ENCODE measurements around the gene NOP9. TPM values are rescaled to one million over a fixed set of nuclear protein-coding genes. Genes with fewer than 3 reads are reported as not detected.

Gene NOP9
- total and polyA plus RNA-seq, 2 experiments from 2014 or later: 2.5 to 23.7 TPM

- peaks cover 17% of the 10 kb centered on the region for H3K4me1 ChIP-seq (ENCODE audit: insufficient read depth)
- 45 to 51% methylated on average over 5 of the region's 5 CpGs for WGBS, 2 experiments (ENCODE audit: low coverage in 1 of 2, low lambda C conversion rate in 2 of 2, missing lambda C conversion rate in 2 of 2)
- no peak for TF ChIP-seq EZH2phosphoT487 (IDR thresholded peaks at IDR 0.05; ENCODE audit: insufficient read depth, low read depth)
- no peak for TF ChIP-seq EZH2 (IDR thresholded peaks at IDR 0.05; ENCODE audit: insufficient read depth, poor library complexity, severe bottlenecking)
- peak; percentile 38 for DNase-seq
- H3F3A ChIP-seq (ENCODE audit: insufficient read depth): peaks cover 23% of the 10 kb centered on the region; the same call in 1 of the 2 replicates
- no peaks in the 10 kb centered on the region for H4K20me1 ChIP-seq (ENCODE audit: insufficient read depth)
- H3K27ac ChIP-seq: no peak overlapping the region
- H3K9me3 ChIP-seq (ENCODE audit: low read depth): no peaks in the 10 kb centered on the region
- peaks cover 26% of the 10 kb centered on the region for H3K79me2 ChIP-seq (ENCODE audit: insufficient read depth)
- H3K4me2 ChIP-seq (ENCODE audit: unreplicated experiment): no peak overlapping the region
- H2AFZ ChIP-seq: no peak overlapping the region
- peaks cover 6% of the 10 kb centered on the region; the same call in 1 of the 2 replicates for H3K36me3 ChIP-seq (ENCODE audit: low read depth)
- H3K4me3 ChIP-seq: no peak overlapping the region
- no peaks in the 10 kb centered on the region for H3K9me2 ChIP-seq (ENCODE audit: insufficient read depth)
- H3K9ac ChIP-seq: no peak overlapping the region
- H3K27me3 ChIP-seq (replicated peaks; ENCODE audit: insufficient read depth): no peaks in the 10 kb centered on the region
- in situ Hi-C loops (cut with MboI): loop anchor here (10.0 kb wide), 1 partner anchor 53 kb away; the partner anchor contains the start of gene TINF2
Observed at GRCh38 chr14:24297190-24297964, 2.3 kb upstream of the NOP9 start.

GRCh38 chr14:24298892-24299254 is 777 bp upstream of the NOP9 start:
- peak overlapping the region; percentile 95 for H3K4me3 ChIP-seq
- TF ChIP-seq EZH2 (IDR thresholded peaks at IDR 0.05; ENCODE audit: insufficient read depth, poor library complexity, severe bottlenecking) (no peak), EZH2phosphoT487 (IDR thresholded peaks at IDR 0.05; ENCODE audit: insufficient read depth, low read depth) (no peak)
- H3K9me3 ChIP-seq (ENCODE audit: low read depth): no peaks in the 10 kb centered on the region
- H3F3A ChIP-seq (ENCODE audit: insufficient read depth): peaks cover 23% of the 10 kb centered on the region; the same call in 1 of the 2 replicates
- peaks cover 26% of the 10 kb centered on the region for H3K79me2 ChIP-seq (ENCODE audit: insufficient read depth)
- DNase-seq: peak; percentile 94
- no peaks in the 10 kb centered on the region for H3K27me3 ChIP-seq (replicated peaks; ENCODE audit: insufficient read depth)
- 35 to 37% methylated on average over 7 of the region's 7 CpGs for WGBS, 2 experiments (ENCODE audit: low coverage in 1 of 2, low lambda C conversion rate in 2 of 2, missing lambda C conversion rate in 2 of 2)
- H3K36me3 ChIP-seq (ENCODE audit: low read depth): peaks cover 17% of the 10 kb centered on the region; the same call in 1 of the 2 replicates
- no peaks in the 10 kb centered on the region for H3K9me2 ChIP-seq (ENCODE audit: insufficient read depth)
- in situ Hi-C loops (cut with MboI): loop anchor here (10.0 kb wide), 1 partner anchor 54 kb away; the partner anchor contains the start of gene TINF2
- peak overlapping the region; percentile 94 for H3K4me2 ChIP-seq (ENCODE audit: unreplicated experiment)
- peaks cover 17% of the 10 kb centered on the region for H3K4me1 ChIP-seq (ENCODE audit: insufficient read depth)
- H3K27ac ChIP-seq: peak overlapping the region; percentile 86
- H3K9ac ChIP-seq: peak overlapping the region; percentile 95
- H2AFZ ChIP-seq: peak overlapping the region; percentile 97
- no peaks in the 10 kb centered on the region for H4K20me1 ChIP-seq (ENCODE audit: insufficient read depth)

DNA sequence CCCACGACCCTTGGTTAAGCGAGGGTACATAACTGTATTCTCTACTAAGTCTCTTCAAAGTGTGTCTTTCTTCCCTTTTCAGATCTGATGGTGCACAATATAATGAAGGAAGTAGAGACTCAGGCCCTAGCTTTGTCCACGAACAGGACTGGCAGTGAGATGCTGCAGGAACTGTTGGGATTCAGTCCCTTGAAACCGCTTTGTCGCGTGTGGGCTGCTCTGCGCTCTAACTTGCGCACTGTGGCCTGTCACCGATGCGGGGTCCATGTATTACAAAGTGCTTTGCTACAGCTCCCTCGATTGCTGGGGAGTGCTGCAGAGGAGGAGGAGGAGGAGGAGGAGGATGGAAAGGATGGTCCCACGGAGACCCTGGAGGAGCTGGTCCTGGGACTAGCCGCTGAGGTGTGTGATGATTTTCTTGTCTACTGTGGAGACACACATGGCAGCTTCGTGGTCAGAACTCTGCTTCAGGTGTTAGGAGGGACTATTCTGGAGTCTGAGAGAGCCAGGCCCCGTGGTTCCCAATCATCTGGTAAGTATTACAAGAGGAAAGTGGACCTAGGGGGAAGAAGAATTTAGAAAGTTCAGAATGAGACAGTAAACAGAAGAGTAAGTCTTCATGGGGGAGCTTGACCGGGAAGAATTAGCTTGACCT is 803 bp downstream of the NOP9 start:
- Histone ChIP-seq H3K9ac (peak overlapping the region; percentile 95), H2AFZ (peak overlapping the region; percentile 97), H3K36me3 (ENCODE audit: low read depth) (peaks cover 16% of the 10 kb centered on the region; the same call in 1 of the 2 replicates), H3K4me1 (ENCODE audit: insufficient read depth) (peaks cover 17% of the 10 kb centered on the region), H3K9me2 (ENCODE audit: insufficient read depth) (no peaks in the 10 kb centered on the region), H3K4me3 (peak overlapping the region; percentile 95), H3K4me2 (ENCODE audit: unreplicated experiment) (peak overlapping the region; percentile 94), H3K27me3 (replicated peaks; ENCODE audit: insufficient read depth) (no peaks in the 10 kb centered on the region), H3K79me2 (ENCODE audit: insufficient read depth) (peaks cover 26% of the 10 kb centered on the region), H3K9me3 (ENCODE audit: low read depth) (no peaks in the 10 kb centered on the region), H3F3A (ENCODE audit: insufficient read depth) (peaks cover 23% of the 10 kb centered on the region; the same call in 1 of the 2 replicates), H3K27ac (peak overlapping the region; percentile 86), H4K20me1 (ENCODE audit: insufficient read depth) (no peaks in the 10 kb centered on the region)
- WGBS, 2 experiments (ENCODE audit: low coverage in 1 of 2, low lambda C conversion rate in 2 of 2, missing lambda C conversion rate in 2 of 2): 28 to 29% methylated on average over 16 of the region's 16 CpGs
- TF ChIP-seq EZH2phosphoT487 (IDR thresholded peaks at IDR 0.05; ENCODE audit: insufficient read depth, low read depth) (no peak), EZH2 (IDR thresholded peaks at IDR 0.05; ENCODE audit: insufficient read depth, poor library complexity, severe bottlenecking) (no peak)
- peak; percentile 11 for DNase-seq
- in situ Hi-C loops (cut with MboI): no loop called here

GRCh38 chr14:24304019-24304387 is 4.4 kb downstream of the NOP9 start:
- Histone ChIP-seq H3K79me2 (ENCODE audit: insufficient read depth) (peaks cover 26% of the 10 kb centered on the region), H3K27me3 (replicated peaks; ENCODE audit: insufficient read depth) (no peaks in the 10 kb centered on the region), H3K27ac (no peak overlapping the region), H3K9me3 (ENCODE audit: low read depth) (no peaks in the 10 kb centered on the region), H3K4me3 (no peak overlapping the region), H4K20me1 (ENCODE audit: insufficient read depth) (no peaks in the 10 kb centered on the region), H2AFZ (no peak overlapping the region), H3K36me3 (ENCODE audit: low read depth) (peaks cover 16% of the 10 kb centered on the region; the same call in 1 of the 2 replicates), H3K4me1 (ENCODE audit: insufficient read depth) (peaks cover 7% of the 10 kb centered on the region; the same call in 1 of the 2 replicates), H3K4me2 (ENCODE audit: unreplicated experiment) (no peak overlapping the region), H3F3A (ENCODE audit: insufficient read depth) (peaks cover 8% of the 10 kb centered on the region), H3K9me2 (ENCODE audit: insufficient read depth) (no peaks in the 10 kb centered on the region), H3K9ac (no peak overlapping the region)
- in situ Hi-C loops (cut with MboI): no loop called here
- TF ChIP-seq EZH2 (IDR thresholded peaks at IDR 0.05; ENCODE audit: insufficient read depth, poor library complexity, severe bottlenecking) (no peak), EZH2phosphoT487 (IDR thresholded peaks at IDR 0.05; ENCODE audit: insufficient read depth, low read depth) (no peak)
- no peak for DNase-seq
- 95 to 98% methylated on average over 11 of the region's 11 CpGs for WGBS, 2 experiments (ENCODE audit: low coverage in 1 of 2, low lambda C conversion rate in 2 of 2, missing lambda C conversion rate in 2 of 2)

Measured in GM23248 (cell line).